ENCODE results near the gene EVA1C.
"Not testable (repeated sequence)": the region's sequence is repeated elsewhere in the genome, so short reads cannot be mapped to it uniquely, and the experiment has no call there.

The EVA1C gene

DNA sequence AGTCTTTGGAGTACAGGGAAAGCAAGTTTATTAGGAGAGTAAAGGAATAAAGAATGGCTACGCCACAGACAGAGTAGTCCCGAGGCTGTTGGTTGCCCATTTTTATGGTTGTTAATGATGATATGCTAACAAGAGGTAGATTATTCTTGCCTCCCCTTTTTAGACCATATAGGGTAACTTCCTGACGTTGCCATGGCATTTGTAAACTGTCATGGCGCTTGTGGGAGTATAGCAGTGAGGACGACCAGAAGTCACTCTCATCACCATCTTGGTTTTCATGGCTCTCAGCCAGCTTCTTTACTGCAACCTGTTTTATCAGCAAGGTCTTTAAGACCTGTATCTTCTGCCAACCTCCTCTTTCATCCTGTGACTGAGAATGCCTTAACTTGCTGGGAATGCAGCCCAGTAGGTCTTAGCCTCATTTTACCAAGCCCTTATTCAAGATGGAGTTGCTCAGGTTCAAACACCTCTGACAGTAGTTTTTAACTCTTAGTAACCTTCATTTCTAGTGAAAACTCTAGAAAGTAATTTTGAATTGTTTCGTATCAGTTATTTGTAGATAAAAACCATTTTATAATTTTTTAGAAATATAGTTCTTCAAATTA, 146.6 kb downstream of the EVA1C start:
- no peaks in the 10 kb centered on the region for H3K9me3 ChIP-seq (ENCODE audit: control insufficient read depth in 1 of 2, low read length in 2 of 2)
- H3K27me3 ChIP-seq (ENCODE audit: low read depth, low read length), result no peaks in the 10 kb centered on the region
- no peaks in the 10 kb centered on the region for H3K36me3 ChIP-seq (ENCODE audit: control insufficient read depth in 1 of 2, insufficient read depth in 2 of 2, low read length in 2 of 2)
- H3K27ac ChIP-seq (ENCODE audit: low read length), result no peak overlapping the region
- H3K4me1 ChIP-seq (ENCODE audit: control insufficient read depth in 1 of 2, insufficient read depth in 2 of 2, low read length in 2 of 2), result no peaks in the 10 kb centered on the region
- H3K4me3 ChIP-seq (ENCODE audit: low read depth in 1 of 2, low read length in 2 of 2), result no peak overlapping the region

DNA sequence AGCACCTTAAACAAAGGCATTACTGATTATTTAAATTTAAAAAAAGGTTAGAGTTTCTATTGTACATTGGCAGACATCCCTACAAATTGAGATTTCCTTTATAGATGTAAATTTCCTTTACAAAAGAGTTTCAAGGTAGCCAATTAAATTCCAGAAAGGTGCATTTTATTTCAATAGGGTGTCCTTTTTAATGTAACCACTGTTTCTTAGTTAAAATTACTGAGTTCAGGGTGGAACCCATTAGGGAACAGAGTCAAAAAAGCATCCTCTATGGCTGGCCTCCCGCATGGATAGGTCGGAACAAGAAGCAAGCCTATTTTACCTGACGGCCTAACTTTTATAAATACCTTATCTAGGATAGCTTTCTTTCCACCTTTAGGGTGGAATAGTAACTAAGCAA, 148.4 kb downstream of the EVA1C start:
- Histone ChIP-seq H3K36me3 (ENCODE audit: control insufficient read depth in 1 of 2, insufficient read depth in 2 of 2, low read length in 2 of 2) (no peaks in the 10 kb centered on the region), H3K4me1 (ENCODE audit: control insufficient read depth in 1 of 2, insufficient read depth in 2 of 2, low read length in 2 of 2) (no peaks in the 10 kb centered on the region), H3K27ac (ENCODE audit: low read length) (no peak overlapping the region), H3K4me3 (ENCODE audit: low read depth in 1 of 2, low read length in 2 of 2) (no peak overlapping the region), H3K27me3 (ENCODE audit: low read depth, low read length) (no peaks in the 10 kb centered on the region), H3K9me3 (ENCODE audit: control insufficient read depth in 1 of 2, low read length in 2 of 2) (peaks cover 0 to 8% of the 10 kb centered on the region in 2 donors)

DNA sequence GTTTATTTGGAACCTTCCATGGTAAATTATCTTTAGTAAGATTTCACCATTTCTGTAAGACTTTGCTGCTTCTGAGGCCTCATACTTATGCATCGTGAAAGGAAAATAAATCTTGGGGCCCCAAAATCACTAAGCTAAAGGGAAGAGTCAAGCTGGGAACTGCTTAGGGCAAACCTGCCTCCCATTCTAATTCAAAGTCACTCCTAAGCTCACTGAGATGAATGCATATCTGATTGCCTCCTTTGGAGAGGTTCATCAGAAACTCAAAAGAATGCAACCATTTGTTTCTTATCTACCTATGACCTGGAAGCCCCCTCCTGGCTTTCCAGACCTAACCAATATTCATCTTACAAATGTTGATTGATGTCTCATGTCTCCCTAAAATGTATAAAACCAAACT, 149.0 kb downstream of the EVA1C start:
- not testable (repeated sequence) for H3K27me3 ChIP-seq (ENCODE audit: low read depth, low read length); H3K27ac ChIP-seq (ENCODE audit: low read length); H3K4me1 ChIP-seq (ENCODE audit: control insufficient read depth in 1 of 2, insufficient read depth in 2 of 2, low read length in 2 of 2); H3K9me3 ChIP-seq (ENCODE audit: control insufficient read depth in 1 of 2, low read length in 2 of 2); H3K4me3 ChIP-seq (ENCODE audit: low read depth in 1 of 2, low read length in 2 of 2); H3K36me3 ChIP-seq (ENCODE audit: control insufficient read depth in 1 of 2, insufficient read depth in 2 of 2, low read length in 2 of 2)

DNA sequence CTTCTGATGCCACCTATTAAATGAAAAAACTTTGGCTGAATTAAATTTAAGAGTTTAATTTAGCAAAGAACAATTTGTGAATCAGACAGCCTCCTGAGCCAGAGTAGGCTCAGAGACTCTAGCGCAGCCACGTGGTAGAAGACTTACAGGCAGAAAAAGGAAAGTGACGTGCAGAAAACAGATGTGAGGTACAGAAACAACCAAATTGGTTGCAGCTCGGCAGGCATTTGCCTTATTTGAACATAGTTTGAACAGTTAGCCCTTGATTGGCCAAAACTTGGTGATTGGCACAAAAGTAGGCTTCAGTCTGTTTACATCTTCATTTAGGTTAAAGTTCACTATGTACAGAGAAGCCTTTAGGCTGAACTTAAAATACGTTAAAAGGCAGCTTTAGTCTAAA, 149.9 kb downstream of the EVA1C start:
- peaks cover 0 to 8% of the 10 kb centered on the region in 2 donors for H3K9me3 ChIP-seq (ENCODE audit: control insufficient read depth in 1 of 2, low read length in 2 of 2)
- no peaks in the 10 kb centered on the region for H3K36me3 ChIP-seq (ENCODE audit: control insufficient read depth in 1 of 2, insufficient read depth in 2 of 2, low read length in 2 of 2)
- no peak overlapping the region for H3K4me3 ChIP-seq (ENCODE audit: low read depth in 1 of 2, low read length in 2 of 2)
- no peaks in the 10 kb centered on the region for H3K27me3 ChIP-seq (ENCODE audit: low read depth, low read length)
- no peak overlapping the region for H3K27ac ChIP-seq (ENCODE audit: low read length)
- no peaks in the 10 kb centered on the region for H3K4me1 ChIP-seq (ENCODE audit: control insufficient read depth in 1 of 2, insufficient read depth in 2 of 2, low read length in 2 of 2)

DNA sequence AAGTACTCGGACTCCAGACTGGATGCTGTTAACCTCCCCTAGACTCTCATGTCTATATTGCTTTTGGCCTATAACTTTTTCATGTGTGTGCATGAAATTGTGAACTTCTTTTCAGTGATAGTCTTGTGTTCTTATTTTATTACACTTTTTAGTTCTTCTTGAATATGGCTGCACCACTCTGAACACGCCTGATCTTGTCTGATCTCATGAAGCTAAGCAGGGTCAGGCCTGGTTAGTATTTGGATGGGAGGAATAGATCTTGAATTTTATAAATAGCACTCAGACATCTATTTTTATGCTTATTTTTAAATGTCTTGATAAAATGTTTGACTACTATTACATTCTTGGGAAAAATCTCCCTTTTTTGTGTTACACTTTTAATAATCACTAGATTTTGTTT, 150.4 kb downstream of the EVA1C start:
- Histone ChIP-seq H3K4me1 (ENCODE audit: control insufficient read depth in 1 of 2, insufficient read depth in 2 of 2, low read length in 2 of 2) (no peaks in the 10 kb centered on the region), H3K36me3 (ENCODE audit: control insufficient read depth in 1 of 2, insufficient read depth in 2 of 2, low read length in 2 of 2) (no peaks in the 10 kb centered on the region), H3K9me3 (ENCODE audit: control insufficient read depth in 1 of 2, low read length in 2 of 2) (peaks cover 0 to 8% of the 10 kb centered on the region in 2 donors), H3K4me3 (ENCODE audit: low read depth in 1 of 2, low read length in 2 of 2) (no peak overlapping the region), H3K27me3 (ENCODE audit: low read depth, low read length) (no peaks in the 10 kb centered on the region), H3K27ac (ENCODE audit: low read length) (no peak overlapping the region)
